ENCODE measurements around the gene INPP5B. TPM values are rescaled to one million over a fixed set of nuclear protein-coding genes. Genes with fewer than 3 reads are reported as not detected.

INPP5B gene
- total and polyA plus RNA-seq, 9 of the 15 experiments (the other 6 are each of a cell fraction or from before 2014, with no cell fraction given): 14.1 to 28.7 (median 20.9) TPM

GRCh38 chr1:37926038-37926924 is 20.6 kb downstream of the INPP5B start:
- H3K27ac ChIP-seq (ENCODE audit: extremely low read depth, low read depth, low read length): no peak overlapping the region
- intact Hi-C loops (cut with micrococcal nuclease) (no loop called here), in situ Hi-C loops (cut with MboI) (no loop called here)
- ATAC-seq (no peak), DNase-seq (ENCODE audit: extremely low read depth in 1 of 4, low spot score in 3 of 4) (no peak), FAIRE-seq (no peak)
- H3K79me2 ChIP-seq (ENCODE audit: control insufficient read depth, insufficient read depth, low read length): peaks cover 85% of the 10 kb centered on the region
- no peak overlapping the region for H3K9ac ChIP-seq (ENCODE audit: insufficient read depth in 1 of 2, low read depth in 2 of 2, low read length in 2 of 2)
- H3K9me3 ChIP-seq (replicated peaks; ENCODE audit: control insufficient read depth, insufficient read depth, low read depth, low read length): no peaks in the 10 kb centered on the region
- H4K20me1 ChIP-seq (replicated peaks; ENCODE audit: control insufficient read depth, insufficient read depth, low read length): peaks cover 8% of the 10 kb centered on the region
- WGBS (ENCODE audit: insufficient coverage, low coverage, missing lambda C conversion rate): 79% methylated on average over 13 of the region's 13 CpGs
- peaks cover 50 to 57% of the 10 kb centered on the region in 2 experiments; a peak in 4 of 5 replicates for H3K4me1 ChIP-seq (replicated peaks in 1 of 2; ENCODE audit: control insufficient read depth in 2 of 2, insufficient read depth in 2 of 2, low read length in 2 of 2)
- no peaks in the 10 kb centered on the region for H3K27me3 ChIP-seq (ENCODE audit: control insufficient read depth in 2 of 2, insufficient read depth in 2 of 2, low read length in 2 of 2)
- ChIA-PET CTCF (ENCODE audit: low intra/inter-chr PET ratio) (no interaction called here), POLR2A (interaction anchor here (1.1 to 1.2 kb wide), 2 partner anchors 21 to 51 kb away, joined by 3 read pairs; partner anchors contain the start of gene INPP5B)
- H2AFZ ChIP-seq (ENCODE audit: low read depth, low read length): no peak overlapping the region
- TF ChIP-seq EP400 (IDR thresholded peaks at IDR 0.05) (no peak), FUS (optimal IDR thresholded peaks at IDR 0.05; ENCODE audit: low read depth, low read length) (no peak), RBM39 (optimal IDR thresholded peaks at IDR 0.05; ENCODE audit: low read depth, low read length) (no peak), SMAD3 (CRISPR knock-in tag; conservative IDR thresholded peaks at IDR 0.05) (no peak), EGR1 (conservative IDR thresholded peaks at IDR 0.05) (0 out of 2 replicates have a peak, but pooled peaks have one; percentile 17)
- no peak overlapping the region for H3K4me3 ChIP-seq
- H3K9me1 ChIP-seq (ENCODE audit: control insufficient read depth, insufficient read depth, low read length): no peaks in the 10 kb centered on the region
- no peak overlapping the region for H3K4me2 ChIP-seq (ENCODE audit: insufficient read depth, low read length)
- BruUV-seq (replicated peaks): no TSS peak
- peaks cover 8% of the 10 kb centered on the region; the same call in 1 of the 3 replicates for H3K36me3 ChIP-seq (ENCODE audit: control insufficient read depth, insufficient read depth, low read length)

Measured in K562 (cell line).